HG03135 (cell line): ENCODE results near the gene FGF2.
A peak's percentile ranks its signal among the peaks of the same experiment; 100 is the strongest.
"Not testable (repeated sequence)": the region's sequence is repeated elsewhere in the genome, so short reads cannot be mapped to it uniquely, and the experiment has no call there.

ENCODE experiments used
- ATAC-seq: cut with Tn5 transposase; IDR thresholded peaks from one replicate; pipeline ENCODE4 v1.9.1; 2021; ENCODE audit warnings: mild to moderate bottlenecking, moderate library complexity; ENCODE audit not compliant: unreplicated experiment

Gene FGF2

DNA sequence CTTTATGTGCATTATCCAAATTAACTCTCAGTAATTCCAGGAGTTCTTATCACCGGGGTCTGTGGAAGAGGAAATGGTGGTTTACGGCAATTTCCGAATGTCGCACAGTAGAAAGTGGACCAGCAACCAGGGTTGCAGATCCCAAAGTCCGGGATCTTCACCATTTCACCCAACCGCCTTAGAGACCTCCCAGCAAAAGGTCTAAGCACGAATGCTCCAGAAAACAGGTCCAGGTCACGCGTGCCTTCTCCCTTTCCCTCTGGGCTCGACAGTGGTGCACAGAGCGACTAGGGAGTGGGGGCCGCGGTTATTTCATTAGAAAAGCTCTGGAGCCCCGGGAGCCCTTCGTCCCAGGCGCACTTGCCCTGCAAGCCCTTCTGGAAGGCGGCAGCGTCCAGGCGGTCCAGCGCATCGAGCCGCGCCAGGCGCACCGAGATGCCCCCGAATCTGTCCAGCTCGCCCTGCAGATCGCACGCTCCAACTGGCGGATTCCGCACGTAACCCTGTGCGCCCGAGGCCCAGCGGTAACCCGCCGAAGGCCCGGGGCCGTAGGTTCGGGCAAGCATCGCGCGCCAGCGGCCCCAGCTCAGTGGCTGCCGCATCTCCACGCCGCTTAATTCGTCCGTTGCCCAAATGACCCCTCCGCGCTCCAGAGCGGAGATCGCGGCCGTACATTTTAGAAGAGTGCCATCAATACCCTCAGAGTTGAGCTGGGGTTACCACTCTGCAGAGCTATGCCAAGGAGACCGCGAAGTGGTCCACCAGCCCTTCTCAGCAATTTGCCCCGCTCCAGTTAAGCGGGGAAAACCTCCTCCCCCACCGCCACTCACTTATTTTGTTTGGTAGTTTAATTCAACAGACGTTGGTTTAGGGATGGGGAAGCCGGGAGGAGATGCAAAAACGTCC lies 95.6 kb downstream of the FGF2 start, which contains the start of gene NUDT6:
Gene NUDT6, minus strand, starts transcription at position 627 of the 906 bp plus-strand sequence. Its CDS starts 25 bp downstream, at position 602.
- ATAC-seq: peak; percentile 59

DNA sequence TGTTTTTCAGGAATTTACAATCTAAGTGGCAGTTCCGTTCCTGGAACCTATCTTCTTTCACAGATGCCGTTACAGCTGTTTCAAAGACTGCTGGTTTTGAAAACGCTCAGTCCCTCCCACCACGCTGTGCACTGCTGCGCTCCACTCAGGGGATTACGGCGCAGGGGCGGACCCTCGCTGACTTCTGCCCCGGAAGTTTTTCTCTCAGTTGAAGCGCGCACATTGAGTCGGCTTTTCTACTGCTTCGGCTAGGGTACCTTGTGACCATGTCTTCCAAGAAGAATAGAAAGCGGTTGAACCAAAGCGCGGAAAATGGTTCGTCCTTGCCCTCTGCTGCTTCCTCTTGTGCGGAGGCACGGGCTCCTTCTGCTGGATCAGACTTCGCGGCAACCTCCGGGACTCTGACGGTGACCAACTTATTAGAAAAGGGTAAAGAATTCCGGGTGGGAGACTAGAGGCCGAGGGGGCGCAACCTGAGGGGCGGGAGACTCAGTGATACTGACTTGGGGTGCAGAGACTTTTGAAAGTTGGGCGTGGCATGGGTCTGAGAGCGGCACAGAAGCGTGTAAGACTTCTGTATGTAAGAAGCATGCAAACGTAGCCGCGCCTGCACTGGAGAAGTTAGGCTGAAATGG lies 96.4 kb downstream of the FGF2 start:
- ATAC-seq: peak; percentile 95

DNA sequence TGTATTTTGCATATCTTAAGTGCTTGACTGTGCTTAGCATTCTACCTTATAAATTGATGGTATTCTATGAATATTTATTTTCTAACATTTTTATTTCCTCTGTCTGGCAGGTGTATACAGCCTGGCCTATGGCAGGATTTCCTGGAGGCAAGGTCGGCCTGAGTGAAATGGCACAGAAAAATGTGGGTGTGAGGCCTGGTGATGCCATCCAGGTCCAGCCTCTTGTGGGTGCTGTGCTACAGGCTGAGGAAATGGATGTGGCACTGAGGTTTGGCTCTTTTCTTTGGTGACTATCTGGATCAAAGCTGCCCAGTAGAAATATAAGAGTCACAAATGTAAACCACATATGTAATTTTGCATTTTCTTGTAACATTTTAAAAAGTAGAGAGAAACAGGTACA lies 102.3 kb downstream of the FGF2 start:
- no peak for ATAC-seq

DNA sequence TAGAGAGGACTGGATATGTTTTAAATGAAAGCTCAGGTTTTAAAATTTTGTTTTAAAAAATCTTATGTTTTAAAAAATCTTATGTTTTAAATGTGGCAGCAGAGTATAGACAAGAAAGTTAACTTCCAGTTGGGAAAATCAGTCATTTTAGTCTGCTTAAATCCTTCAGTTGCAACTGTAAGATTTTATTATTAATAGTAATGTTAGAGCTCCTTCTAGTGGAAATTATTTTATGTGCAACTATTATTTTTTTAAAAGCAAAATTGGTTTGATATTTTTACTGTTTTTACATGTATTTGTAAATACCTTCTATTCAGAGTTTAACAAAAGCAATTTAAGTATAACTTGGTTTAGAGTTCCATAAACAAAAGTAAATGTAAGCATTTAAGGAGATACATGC lies 104.2 kb downstream of the FGF2 start:
- ATAC-seq: no peak

DNA sequence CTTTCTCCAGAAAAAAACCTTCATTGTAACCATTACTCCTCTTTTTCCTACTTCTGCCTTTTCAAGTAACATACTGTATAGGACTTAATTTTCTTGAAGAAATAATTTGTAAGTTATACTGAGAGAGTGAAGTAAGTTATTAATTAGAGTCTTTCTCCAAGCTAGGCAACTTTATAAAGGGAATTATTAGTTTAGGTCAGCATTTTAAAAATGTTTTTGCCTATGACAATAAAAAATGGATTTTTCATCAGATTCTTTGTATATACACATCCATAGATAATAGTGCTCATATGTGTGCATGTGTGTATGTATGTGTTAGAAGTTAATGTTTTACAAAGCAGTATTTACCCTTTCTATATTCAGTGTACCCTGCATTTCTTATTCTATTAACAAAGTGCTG lies 106.1 kb downstream of the FGF2 start:
- ATAC-seq: no peak

DNA sequence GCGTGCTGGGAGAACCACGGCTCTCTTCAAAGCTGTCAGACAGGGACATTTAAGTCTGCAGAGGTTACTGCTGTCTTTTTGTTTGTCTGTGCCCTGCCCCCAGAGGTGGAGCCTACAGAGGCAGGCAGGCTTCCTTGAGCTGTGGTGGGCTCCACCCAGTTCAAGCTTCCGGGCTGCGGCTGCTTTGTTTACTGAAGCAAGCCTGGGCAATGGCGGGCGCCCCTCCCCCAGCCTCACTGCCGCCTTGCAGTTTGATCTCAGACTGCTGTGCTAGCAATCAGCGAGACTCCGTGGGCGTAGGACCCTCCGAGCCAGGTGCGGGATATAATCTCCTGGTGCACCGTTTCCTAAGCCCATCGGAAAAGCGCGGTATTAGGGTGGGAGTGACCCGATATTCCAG lies 118.5 kb downstream of the FGF2 start:
- ATAC-seq: not testable (repeated sequence)

DNA sequence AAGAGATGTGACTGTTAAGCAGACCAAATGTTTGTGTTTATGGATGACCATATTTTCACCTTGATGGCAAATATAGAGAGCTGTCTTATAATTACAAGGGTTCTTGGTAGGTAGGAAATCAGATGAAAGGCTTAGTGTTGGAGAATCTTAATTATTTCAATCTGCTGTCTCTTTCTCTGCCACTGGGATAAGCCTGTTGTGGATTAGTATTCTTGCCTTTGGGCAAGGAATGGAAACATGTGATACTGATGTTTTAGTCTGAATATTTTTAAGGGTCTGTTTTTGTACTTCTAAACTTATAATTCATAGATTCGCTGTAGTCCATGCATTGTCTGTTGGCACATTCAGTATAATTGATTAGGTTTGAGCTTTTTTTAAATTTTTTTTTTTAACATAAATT lies 119.5 kb downstream of the FGF2 start:
- ATAC-seq: no peak
